NK-92 treated with Interleukin-12 subunit alpha and Interleukin-12 subunit beta, amount 100 ng/mL, for 24 hours (cell line): ENCODE results near the gene IL13RA2.

Source experiments
- DNase-seq: peaks from one replicate; lab custom pipeline; 2025; lab: John Stamatoyannopoulos, UW

IL13RA2 gene

DNA sequence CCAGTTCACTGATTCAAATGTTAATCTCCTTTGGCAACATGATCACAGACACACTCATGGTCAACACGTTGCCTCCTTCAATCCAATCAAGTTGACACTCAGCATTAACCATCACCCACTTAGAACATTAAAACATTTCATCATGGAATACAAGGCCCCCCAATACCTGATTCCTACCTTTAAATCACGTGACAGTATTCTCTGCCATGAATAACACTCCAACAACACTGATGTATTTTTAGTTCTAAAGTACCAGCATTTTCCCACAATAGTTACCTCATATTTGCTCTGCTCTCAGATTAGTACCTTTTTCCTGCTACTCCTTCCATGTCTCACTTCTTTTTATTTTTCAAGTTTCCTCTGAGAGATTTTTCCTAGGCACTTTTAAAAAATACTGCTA, 19.6 kb downstream of the IL13RA2 start:
- no peak for DNase-seq

GRCh38 chrX:114985967-114986592, 31.3 kb downstream of the IL13RA2 start:
- DNase-seq: no peak

GRCh38 chrX:114976292-114976691, 41.1 kb downstream of the IL13RA2 start:
- no peak for DNase-seq

GRCh38 chrX:114973013-114973412, 44.4 kb downstream of the IL13RA2 start:
- no peak for DNase-seq

DNA sequence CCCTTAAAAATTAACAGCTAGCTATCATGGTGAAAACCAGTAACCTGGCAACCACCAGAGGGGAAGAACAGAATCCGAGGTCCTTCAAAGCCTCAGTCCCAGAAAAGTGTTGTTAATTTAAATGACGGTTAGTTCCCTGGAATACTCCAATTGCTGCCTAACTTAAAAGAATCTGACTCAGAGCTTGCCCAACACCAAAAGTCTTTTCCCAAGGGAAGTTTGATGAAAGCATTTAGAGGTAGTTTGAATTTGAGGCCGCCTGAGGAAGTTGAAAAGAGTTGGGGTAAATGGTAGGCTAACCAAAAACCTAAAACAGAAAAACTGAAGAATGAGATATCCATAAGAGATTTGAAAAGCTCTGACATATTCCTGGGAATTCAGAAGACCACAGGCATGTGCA, 46.6 kb downstream of the IL13RA2 start:
- no peak for DNase-seq

- no peak for DNase-seq
Observed at GRCh38 chrX:114964374-114964773, 53.0 kb downstream of the IL13RA2 start.

GRCh38 chrX:114962209-114962608, 55.2 kb downstream of the IL13RA2 start:
- no peak for DNase-seq

- no peak for DNase-seq
Observed at GRCh38 chrX:114959729-114960128, 57.7 kb downstream of the IL13RA2 start.
